Activated CD8-positive, alpha-beta memory T cell treated with anti-CD3 and anti-CD28 coated beads for 4 hours (primary cell): Measurements from ENCODE around the gene SCLT1.
A peak's percentile ranks its signal among the peaks of the same experiment; 100 is the strongest.

Experiments
- DNase-seq, 2 donors: peaks; one replicate each; pipeline ENCODE4 v3.0.0-alpha.2; 2020; ENCODE audit warnings: low read depth in 2 of 2

Gene SCLT1

DNA sequence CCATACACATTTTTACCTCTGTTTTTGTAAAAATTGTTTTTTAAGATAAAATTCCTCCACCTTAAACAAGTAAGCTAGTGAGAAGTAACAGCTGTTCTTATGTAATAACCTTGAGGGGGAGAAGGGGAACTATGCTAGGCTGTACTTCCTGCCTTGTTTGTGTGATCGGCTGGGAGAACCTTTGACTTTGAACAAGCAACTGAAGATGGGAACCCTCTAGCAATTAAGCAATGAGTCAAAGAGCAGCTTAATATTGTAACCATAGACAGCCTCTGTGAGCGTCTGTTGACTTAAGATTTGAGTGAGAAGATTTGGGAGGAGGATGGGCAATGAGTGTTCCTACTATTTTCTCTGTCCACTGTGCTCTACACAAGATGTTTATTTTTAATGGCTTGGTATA lies 135.1 kb downstream of the SCLT1 start:
- DNase-seq: no peak

DNA sequence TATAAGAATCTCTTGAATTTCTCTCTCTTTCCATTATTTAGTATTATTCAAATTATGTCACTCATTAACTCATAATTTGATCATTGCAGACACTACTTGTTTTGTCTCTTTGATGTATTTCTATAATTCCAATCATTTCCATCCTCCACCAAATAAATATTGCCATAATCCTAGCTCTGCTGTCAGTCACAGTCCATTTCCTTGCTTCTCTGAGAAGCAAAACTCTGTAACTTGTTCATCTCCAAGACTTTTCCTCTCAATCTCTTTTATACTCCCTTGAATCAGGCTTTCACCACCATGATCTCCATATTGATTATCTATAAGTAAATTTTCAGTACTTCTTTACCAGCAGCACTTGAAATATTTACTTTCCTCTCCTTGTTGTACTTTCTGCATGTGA lies 135.9 kb downstream of the SCLT1 start:
- DNase-seq: no peak

DNA sequence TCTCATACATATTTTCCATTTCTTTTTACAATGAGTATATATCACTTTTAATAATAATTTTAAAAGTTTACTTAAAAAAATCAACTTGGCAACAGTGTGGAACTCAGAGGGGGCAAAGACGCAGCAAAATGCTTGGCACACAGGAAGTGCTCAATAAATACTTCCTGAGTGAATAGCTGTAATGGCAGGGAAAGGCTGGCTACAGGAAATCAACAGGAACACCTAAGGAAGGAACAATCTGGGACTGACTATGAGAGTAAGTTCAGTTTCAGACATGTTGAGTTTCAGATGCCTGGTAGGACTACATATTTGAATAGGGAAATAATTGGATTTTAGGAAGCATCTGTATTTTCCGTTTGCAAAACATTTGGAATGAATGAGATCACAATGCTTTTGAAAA lies 137.6 kb downstream of the SCLT1 start:
- DNase-seq: no peak

DNA sequence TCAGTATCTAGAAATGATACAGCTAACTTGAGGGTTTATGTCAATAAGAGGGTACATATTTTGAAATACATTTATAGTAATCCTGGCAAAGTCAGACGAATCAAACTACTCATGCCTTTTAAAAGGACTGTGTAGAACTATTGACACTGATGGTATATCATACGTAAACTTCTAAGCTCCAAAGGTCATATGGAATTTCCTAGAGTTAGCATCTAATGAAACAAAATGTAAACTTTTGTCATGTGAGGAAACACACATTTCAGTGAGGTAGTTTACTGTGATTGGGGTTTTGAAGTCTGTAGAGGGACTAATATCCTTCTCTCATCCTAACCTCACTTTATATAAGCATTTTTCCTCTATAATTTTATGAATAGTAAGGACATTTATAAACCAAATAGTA lies 138.4 kb downstream of the SCLT1 start:
- DNase-seq: no peak

DNA sequence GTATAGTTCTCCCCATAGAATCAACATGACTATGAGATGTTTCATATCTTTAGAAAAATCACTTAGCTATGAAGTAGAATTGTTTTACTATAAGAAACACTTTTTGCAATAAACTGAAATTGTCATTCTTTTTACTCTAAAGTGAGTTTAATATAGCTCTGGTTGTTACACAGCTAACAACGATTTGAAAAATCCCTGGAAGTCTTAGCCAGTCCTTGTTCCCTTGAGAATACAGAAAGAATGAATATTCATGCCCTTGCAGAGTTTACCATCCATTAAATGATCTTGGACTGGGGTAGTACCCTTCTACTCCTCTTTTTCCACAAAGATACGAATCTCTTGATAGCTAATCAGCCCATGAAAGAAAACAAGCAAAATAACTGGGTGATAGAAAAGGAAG lies 142.0 kb downstream of the SCLT1 start:
- no peak for DNase-seq

DNA sequence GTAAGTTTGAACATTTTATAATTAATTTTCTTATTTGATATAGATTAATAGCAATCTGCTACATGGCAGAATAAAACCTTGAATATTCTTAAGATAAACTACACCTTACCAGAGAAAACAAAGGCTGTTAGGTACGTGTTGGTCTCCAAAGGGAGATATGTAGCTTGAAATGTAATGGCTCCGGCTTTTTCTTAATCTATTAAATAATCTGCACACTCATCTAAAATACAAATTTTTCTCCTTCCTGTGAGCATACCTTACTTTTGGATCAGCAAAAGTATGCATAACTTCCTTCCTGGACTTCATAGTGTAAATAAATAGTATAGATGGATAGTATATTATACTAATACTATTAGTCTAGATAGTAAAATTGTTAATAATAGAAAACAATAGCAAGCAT lies 142.5 kb downstream of the SCLT1 start:
- DNase-seq: no peak

DNA sequence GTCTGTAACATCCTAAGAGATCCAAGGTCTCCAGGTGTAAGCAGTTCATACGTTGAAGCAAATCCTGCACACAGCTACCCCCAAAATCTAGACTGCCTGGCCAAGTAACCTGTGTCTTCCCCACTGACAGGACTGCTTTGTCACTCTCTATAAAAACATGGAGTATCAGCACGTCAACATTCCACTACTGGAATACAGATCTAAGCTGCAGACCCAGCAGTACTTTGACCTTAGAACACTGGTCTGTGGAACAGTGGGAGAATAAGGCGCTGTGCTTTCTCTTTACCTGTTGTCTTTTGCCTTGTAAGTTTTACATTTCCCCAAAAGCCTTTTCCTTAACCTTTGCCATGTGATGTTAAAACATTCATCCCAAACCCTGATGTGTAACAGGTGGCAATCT lies 146.4 kb downstream of the SCLT1 start:
- DNase-seq: no peak

DNA sequence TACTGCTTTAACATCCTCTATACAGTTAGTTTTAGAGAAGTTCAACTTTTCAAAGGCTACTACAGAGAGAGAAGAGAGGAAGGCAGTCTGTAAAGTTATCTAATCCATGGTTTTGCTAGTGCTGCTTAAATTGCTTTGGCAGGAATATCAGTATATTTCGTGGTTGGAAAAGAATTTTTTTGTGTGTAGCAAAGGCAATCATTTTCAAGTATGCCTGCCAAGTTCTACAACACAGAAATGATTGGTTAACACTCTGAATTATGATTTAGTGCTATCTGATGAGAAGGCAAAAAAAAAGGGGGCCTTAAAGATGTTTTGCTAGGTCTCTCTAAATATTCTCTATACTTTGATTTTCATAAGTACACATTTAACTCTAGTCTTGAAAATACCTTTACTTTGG lies 150.7 kb downstream of the SCLT1 start:
- DNase-seq: no peak

DNA sequence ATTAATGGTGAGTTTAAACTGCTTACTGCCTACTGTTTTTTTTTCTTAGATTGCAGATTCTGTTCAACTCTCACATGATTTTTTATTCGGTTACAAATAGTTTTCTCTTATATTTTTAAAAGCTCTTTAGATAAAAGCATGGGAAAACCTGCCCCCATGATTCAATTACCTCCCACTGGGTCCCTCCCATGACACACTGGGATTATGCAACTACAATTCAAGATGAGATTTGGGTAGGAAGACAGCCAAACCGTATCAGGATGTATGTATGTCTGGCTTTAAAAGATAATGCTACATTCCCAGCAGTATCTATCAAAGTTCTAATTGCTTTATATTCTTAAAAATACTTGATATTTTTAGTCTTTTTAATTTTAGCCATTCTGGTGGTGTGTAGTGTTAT lies 152.4 kb downstream of the SCLT1 start:
- DNase-seq: no peak

DNA sequence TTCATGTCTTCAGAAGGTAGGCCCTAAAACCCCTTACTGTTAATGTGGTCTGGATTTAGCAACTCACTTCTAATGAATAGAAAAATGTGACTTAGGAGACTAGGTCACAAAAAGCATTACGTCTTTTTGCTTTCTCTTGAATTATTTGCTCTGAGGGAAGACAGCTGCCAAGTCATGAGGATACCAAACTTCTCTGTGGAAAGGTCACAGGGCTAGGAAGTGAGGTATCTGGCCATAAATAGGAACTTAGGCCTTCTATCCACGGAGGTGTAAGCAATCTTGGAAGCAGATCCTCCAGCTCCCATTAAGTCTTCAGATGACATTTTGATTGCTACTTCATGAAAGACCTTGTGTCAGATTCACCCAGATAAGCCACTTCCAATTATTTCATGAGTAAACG lies 163.3 kb downstream of the SCLT1 start:
- no peak for DNase-seq

DNA sequence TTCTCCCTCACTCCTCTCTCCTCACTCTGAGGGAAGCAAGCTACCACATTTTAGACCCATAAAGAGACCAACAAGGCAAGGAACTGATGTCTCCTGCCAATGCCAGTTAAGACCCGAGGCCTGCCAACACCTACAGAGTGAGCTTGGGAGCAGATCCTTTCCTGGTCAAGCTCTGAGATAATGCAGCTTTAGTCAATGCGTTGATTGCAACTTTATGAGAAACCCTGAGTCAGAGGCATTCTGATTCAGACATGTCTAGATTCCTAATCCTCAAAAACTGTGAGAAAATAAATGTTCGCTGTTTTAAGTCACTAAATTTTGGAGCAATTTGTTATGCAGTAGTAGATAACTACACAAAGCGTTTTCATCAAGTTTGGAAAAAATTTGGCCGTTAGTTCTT lies 168.4 kb downstream of the SCLT1 start:
- no peak for DNase-seq

DNA sequence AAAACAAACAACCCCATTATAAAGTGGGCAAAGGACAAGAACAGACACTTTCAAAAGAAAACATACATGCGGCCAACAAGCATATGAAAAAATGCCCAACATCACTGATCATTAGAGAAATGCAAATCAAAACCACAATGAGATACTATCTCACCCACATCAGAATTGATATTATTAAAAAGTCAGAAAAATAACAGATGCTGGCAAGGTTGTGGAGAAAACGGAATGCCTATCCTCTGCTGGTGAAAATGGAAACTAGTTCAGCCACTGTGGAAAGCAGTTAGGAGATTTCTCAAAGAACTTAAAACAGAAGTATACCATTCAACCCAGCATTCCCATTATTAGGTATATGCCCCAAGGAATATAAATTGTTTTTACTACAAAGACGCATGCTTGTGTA lies 171.4 kb downstream of the SCLT1 start:
- DNase-seq: no peak

DNA sequence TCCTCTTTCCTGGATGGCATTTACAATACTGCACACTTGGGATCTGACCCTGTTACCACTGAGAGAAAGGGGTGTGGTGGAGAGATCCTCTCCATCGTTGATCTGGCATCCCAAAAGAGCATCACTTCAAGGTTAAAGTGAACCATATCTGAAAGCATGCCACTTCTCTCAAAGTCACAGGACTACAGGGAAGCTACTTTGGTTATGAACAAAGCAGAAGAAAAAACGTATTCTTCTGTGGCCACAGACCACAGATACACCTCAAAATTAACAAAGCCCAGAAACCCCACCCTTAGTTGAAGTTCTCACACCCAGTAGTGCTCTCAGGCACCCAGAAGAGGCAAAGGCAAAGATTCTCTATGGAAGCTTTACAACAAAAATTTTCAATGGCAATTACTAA lies 175.6 kb downstream of the SCLT1 start:
- no peak for DNase-seq

DNA sequence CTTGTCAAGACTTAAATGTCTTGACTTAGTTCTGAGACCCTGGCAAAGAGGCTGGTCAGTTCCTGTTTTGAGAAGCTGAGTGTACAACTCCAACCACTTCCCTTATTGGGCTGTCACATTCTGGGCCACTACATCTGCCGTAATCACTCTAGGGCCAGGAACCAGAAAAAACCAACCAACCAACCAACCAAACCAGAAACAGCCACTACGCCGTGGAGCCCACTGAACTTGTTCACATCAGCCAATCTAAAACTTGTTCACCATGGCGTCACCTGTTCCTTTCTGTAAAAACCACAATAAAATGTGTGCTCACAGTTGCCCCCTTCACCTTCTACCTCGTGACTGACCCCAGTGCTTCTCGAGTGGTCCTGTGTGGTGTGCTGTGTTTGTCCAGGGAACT lies 176.5 kb downstream of the SCLT1 start:
- peak in 1 of 2 donors; percentile 6 for DNase-seq

DNA sequence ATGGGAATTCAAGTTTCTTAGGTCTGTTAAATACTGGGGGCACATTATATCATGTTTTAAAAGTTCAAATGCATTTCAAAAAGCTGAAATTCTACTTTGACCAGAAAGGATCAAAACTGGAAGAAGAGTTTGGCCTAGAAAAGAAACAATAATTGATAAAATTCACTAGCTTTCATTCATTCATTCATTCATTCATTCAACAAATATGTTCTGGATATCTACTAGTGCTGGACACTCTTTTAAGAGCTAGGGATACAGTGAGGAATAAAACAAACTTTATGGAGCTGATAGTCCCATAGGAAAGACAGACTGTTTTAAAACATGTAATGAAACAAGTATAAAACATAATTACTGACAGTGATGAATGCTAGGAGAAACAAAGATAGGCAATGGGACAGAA lies 177.8 kb downstream of the SCLT1 start:
- DNase-seq: no peak

DNA sequence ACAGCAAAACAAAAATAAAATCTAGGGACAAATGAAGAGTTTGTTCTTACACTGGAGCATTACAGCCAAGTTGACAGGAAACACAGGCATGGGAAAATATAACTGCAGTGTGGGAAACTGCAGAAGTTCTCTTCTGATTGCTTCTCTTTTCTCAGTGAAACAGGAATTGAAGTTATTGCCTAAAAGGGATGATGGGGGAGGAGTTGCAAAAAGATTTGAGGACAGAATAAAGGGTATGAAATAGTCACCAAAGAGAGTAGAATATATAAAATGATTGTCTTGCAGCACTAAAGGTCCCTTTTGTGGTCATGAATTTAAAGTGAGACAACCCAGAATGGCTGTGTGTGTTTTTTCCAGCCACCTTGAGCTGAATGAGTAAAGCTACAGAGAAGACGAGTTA lies 180.1 kb downstream of the SCLT1 start:
- DNase-seq: no peak

DNA sequence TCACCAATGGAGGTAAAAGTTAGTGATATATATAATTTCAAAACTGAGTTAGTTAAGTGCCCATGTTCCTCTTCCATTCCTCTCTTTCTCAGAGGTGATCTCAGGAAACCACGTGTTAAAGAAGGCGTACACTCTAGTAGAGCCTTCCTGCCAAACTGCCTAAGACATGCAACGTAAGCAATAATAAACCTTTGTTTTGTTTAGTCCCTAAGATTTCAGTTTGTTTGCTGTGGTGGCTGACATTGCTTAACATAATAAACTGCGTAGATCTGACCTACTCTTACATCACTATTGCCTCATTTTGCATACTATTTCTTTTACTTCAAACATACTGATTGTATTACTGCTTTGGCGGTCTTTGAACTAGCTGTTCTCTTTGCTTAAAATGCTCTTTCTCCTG lies 184.6 kb downstream of the SCLT1 start:
- DNase-seq: no peak

DNA sequence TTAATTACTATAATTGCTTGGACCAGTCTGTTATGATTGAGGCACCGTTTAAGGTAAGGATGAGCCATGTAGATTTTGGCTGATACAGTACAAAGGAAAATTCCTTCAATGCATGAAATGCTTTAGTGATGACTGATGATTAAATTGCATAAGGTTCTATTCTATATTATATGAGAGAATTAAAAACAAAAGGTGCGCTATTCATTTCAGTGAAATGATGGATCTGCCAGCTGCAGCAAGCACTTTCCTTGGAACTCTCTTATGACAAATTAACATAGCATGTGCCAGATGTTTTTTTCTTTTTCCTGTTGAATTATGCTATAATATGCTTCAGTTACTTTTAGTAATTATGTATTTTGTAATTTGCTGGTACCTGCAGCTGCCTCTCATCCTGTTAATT lies 185.4 kb downstream of the SCLT1 start:
- DNase-seq: no peak

DNA sequence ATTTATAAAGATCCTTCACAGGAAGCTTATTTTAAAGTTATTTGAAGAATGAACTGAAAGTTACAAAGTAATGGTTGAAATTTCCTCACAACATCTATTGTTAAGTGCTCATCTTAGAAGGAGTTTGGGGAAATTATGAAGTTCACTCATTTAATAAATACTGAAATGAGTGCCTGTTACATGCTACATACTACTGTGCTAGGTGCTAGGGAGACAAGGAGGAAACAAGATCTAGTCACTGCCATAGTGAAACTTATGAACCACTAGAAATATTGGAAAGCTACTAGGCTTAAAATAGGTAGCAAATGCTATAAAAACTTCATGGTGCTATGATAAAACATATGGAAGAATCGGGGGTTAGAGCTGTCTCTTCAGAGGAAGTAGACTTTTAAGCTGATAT lies 186.8 kb downstream of the SCLT1 start:
- DNase-seq: no peak

DNA sequence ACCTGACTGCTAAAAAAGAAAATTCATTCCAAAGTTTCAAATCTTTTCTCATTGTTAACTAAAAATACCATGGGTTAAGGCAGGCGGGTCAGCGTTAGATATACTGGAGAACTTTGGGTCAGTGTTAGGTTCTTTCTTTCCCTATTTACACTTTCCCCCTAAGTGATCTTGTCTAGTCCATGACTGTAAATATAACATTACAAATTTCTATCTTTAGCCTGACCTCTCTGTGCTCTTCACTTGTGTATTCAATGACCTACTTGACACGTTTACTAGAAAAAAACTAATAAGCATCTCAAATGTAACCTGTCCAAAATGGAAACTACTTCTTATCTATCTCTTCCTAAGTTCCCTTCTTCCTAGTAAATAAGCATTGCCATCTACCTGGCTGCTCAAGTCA lies 188.5 kb downstream of the SCLT1 start:
- DNase-seq: no peak

DNA sequence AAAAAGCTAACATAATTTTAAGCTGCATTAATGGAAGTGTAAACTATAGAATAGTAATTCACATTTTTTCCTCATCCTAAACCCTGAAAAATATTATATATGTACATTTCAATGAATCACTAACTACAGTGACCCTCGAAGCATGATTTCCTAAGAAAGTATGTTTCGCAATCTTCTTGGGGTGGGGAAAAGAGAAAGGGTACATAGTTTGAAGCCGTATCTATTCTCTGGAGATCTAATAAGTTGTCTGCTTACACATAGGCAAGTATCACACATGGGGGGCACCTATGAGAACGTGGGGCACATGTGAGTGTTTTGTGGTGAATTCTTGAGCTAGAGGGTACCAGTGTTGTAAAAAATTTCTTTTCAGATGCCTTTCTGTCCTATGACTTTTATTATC lies 212.7 kb downstream of the SCLT1 start:
- DNase-seq: no peak

DNA sequence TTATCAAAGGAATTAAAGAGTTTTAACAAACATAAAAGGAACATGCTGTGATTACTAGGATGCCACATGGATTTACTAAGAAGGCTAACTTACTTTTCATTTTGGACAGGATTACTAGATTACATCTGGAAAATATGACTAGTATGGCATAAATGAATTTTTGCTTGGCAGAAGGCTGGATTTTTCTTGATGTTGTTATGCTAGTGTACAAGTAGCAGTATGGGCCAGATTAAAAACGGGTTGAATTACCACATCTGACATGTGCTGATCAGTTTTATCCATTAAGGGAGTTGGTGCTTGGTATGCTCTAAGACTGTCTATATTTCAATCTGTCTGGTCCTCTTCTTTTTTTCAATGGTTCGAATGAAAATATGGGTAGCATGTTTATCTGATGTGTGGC lies 213.4 kb downstream of the SCLT1 start:
- DNase-seq: no peak

DNA sequence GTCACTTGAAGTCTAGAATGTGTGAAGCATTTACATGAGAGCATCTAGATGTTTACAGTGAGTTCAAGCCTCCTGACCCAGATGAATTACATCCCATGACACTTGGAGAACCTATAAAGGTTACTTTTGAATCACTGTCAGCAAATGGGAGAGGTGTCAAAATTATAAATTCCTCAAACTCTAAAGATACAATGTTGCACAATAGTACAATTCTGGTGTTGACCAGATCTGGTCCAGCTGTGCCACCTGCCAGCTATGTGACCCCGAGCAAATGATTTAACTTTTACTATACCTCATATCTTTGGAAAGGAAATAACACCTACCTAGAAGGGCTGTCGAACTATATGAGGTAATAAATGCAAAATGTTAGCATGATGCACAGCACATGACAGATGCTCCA lies 214.1 kb downstream of the SCLT1 start:
- DNase-seq: no peak

DNA sequence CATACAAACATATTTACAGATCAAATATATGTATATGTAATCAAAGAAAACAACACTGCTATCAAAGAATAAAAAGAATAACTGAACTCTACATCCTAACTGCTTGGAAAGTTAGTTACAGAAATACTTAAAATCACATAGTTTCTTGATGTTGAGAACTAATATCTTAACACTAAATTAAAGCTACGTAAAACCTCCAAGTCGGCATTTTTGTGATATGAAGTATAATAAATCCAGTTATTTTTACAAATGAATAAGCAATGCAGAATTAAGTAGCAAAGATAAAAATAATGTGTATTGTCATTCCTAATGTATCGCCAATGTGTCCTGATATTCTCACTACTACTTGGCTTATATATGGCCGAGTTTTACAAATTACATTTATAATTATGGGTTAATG lies 215.4 kb downstream of the SCLT1 start:
- no peak for DNase-seq

DNA sequence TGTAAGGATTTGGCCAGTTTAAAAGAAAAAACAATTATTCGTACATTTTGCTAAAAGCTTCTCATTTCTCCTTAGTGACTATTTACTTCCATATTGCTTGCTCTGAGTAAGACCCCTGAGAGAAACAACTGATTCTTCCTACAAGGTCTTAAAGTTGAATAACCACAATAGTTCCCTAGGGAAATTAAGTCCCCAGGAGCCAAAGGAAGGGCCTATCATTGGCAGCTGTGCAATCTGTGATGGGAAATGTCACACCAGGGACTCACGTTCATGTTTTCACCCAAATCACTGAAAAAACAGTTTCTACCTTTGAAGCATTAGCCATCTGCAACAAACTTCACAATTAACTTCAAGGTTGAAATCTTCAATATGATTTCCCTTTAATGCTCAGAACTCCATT lies 217.1 kb downstream of the SCLT1 start:
- no peak for DNase-seq
